GDM1 (cell line): ENCODE results near the gene RARRES2.
A peak's percentile ranks its signal among the peaks of the same experiment; 100 is the strongest.
"Not testable (repeated sequence)": the region's sequence is repeated elsewhere in the genome, so short reads cannot be mapped to it uniquely, and the experiment has no call there.

Source experiments
- DNase-seq: peaks from one replicate; lab custom pipeline; 2025; lab: John Stamatoyannopoulos, UW

RARRES2 gene

GRCh38 chr7:150341263-150342120 lies at the start of gene RARRES2:
RARRES2 (minus strand) TSS chr7:150341629; CDS start chr7:150340609, 1,020 bp downstream.
- DNase-seq, result no peak

- no peak for DNase-seq
Observed at GRCh38 chr7:150390205-150390604, 48.8 kb upstream of the RARRES2 start.

GRCh38 chr7:150389532-150389816 lies 48.0 kb upstream of the RARRES2 start:
- DNase-seq, result no peak

GRCh38 chr7:150388709-150389531 lies 47.5 kb upstream of the RARRES2 start:
- DNase-seq, result no peak

- no peak for DNase-seq
Observed at GRCh38 chr7:150388306-150388705, 46.9 kb upstream of the RARRES2 start.

- not testable (repeated sequence) for DNase-seq
Observed at GRCh38 chr7:150385884-150386283, 44.5 kb upstream of the RARRES2 start.

GRCh38 chr7:150385302-150385723 lies 43.9 kb upstream of the RARRES2 start:
- no peak for DNase-seq

- DNase-seq, result no peak
Observed at GRCh38 chr7:150384406-150385301, 43.2 kb upstream of the RARRES2 start.

GRCh38 chr7:150383710-150384397 lies 42.4 kb upstream of the RARRES2 start:
- DNase-seq, result no peak

GRCh38 chr7:150382844-150383225 lies 41.4 kb upstream of the RARRES2 start:
- DNase-seq, result no peak

- no peak for DNase-seq
Observed at GRCh38 chr7:150382123-150382843, 40.9 kb upstream of the RARRES2 start.

GRCh38 chr7:150381785-150382122 lies 40.3 kb upstream of the RARRES2 start:
- DNase-seq, result no peak

GRCh38 chr7:150381096-150381495 lies 39.7 kb upstream of the RARRES2 start:
- no peak for DNase-seq

GRCh38 chr7:150380463-150380862 lies 39.0 kb upstream of the RARRES2 start:
- DNase-seq, result no peak

- DNase-seq, result no peak
Observed at GRCh38 chr7:150379441-150380379, 38.3 kb upstream of the RARRES2 start.

GRCh38 chr7:150378853-150379440 lies 37.5 kb upstream of the RARRES2 start, which contains the start of gene ZNF775:
ZNF775 (plus strand) TSS chr7:150379330; CDS start chr7:150388471, 9,141 bp downstream.
- peak; percentile 93 for DNase-seq

- DNase-seq, result peak; percentile 31
Observed at GRCh38 chr7:150378115-150378852, 36.9 kb upstream of the RARRES2 start.

- DNase-seq, result no peak
Observed at GRCh38 chr7:150377635-150378034, 36.2 kb upstream of the RARRES2 start.

GRCh38 chr7:150377196-150377595 lies 35.8 kb upstream of the RARRES2 start:
- no peak for DNase-seq
